GM21529 (cell line): ENCODE data around the gene ELANE.
"Not testable (repeated sequence)": the region's sequence is repeated elsewhere in the genome, so short reads cannot be mapped to it uniquely, and the experiment has no call there.

ENCODE experiments used
- ATAC-seq: cut with Tn5 transposase; IDR thresholded peaks from one replicate; pipeline ENCODE4 v1.9.1; 2021; ENCODE audit not compliant: unreplicated experiment

ELANE gene

DNA sequence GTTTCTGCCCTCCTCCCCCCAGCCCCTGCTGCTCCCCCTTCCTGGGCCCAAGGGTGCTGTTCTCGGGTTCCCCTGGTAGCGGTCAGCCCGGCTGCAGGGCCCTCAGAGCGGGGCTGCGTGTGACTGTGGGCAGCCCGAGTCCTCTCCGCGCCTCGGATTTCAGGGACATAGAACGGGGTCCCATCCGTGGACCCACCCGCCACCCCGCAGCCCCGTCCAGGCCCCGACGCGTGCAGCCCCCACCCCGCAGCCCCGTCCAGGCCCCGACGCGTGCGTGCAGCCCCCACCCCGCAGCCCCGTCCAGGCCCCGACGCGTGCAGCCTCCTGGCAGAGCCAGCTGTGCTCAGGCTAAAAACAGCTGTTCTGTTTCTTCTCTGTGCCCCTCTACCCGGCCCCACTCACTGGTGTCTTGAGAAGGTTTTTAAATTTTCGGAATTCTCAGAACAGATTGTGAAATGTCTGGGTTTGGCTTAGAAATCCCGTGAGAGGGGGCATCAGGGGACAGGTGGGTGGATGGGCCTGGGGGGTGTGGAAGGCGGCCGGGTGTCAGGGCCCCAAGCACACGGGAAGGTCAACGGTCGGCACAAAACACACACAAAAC is 16.8 kb upstream of the ELANE start:
- no peak for ATAC-seq

DNA sequence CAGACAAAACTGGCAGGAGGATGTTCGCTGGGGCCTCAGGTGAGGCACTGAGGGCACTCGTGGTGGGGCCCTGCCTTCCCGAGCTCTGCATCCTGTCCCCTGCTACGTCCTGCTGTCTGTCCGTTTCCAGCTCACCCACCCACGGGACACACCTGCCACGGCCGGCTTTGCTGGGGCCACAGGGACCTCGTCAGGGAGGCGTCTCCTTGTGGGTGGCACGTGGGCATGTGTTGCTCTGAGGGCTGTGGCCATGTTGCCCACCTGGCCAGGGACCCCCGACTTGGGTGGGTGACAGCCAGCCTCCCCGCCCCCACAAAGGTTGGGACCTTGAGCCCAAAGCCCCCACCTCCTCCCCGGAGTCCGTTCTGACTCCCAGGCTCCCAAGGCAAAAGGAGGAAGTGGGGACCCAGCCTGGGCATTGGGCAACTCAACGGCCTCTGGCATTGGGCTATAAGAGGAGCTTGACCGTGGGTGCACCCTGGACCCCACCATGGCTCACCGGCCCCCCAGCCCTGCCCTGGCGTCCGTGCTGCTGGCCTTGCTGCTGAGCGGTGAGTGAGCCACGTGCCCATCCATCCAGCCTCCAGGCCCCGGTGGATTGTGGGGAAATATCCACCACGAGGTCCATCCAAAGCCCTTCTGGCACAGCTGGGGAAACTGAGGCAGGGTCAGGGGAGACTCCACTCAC is 11.4 kb upstream of the ELANE start, which contains the start of gene PRTN3:
PRTN3 (plus strand) TSS at position 481 of the 688 bp plus-strand sequence; CDS start at position 491, 10 bp downstream.
- no peak for ATAC-seq

GRCh38 chr19:842802-843179 is 9.3 kb upstream of the ELANE start:
- not testable (repeated sequence) for ATAC-seq

- no peak for ATAC-seq
These were observed 8.8 kb upstream of the ELANE start for GRCh38 chr19:843180-843835.

GRCh38 chr19:843836-844545 is 8.1 kb upstream of the ELANE start:
- no peak for ATAC-seq

- ATAC-seq = no peak
These were observed 7.5 kb upstream of the ELANE start for GRCh38 chr19:844546-844971.

GRCh38 chr19:845707-846521 is 6.2 kb upstream of the ELANE start:
- ATAC-seq = no peak

DNA sequence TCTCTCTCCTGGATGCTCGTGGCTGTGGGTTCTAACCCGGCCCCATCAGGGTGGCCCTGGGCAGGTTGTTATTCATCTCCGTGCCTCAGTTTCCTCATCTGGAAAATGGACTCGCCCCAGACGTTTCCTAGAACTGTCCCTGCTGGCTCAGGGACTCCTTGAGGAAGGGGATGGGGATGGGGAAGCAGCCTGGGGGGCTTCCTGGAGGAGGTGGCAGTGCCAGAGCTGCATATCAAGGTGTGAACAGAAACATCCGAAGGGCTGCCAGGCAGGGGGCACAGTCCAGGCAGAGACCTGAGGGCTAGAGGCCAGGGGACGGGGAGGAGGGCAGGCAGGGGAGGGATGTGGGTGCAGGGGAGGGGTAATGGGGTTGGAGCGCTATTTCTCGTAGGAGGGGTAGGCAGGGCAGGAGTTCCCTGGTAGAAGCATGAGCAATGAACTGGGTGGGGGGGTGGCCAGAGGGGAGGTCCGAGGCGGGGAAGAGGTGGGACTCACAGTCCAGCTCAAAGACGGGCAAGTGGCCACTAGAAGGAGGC is 3.6 kb upstream of the ELANE start:
- ATAC-seq = no peak

- not testable (repeated sequence) for ATAC-seq
These were observed 2.9 kb upstream of the ELANE start for GRCh38 chr19:849195-849594.

DNA sequence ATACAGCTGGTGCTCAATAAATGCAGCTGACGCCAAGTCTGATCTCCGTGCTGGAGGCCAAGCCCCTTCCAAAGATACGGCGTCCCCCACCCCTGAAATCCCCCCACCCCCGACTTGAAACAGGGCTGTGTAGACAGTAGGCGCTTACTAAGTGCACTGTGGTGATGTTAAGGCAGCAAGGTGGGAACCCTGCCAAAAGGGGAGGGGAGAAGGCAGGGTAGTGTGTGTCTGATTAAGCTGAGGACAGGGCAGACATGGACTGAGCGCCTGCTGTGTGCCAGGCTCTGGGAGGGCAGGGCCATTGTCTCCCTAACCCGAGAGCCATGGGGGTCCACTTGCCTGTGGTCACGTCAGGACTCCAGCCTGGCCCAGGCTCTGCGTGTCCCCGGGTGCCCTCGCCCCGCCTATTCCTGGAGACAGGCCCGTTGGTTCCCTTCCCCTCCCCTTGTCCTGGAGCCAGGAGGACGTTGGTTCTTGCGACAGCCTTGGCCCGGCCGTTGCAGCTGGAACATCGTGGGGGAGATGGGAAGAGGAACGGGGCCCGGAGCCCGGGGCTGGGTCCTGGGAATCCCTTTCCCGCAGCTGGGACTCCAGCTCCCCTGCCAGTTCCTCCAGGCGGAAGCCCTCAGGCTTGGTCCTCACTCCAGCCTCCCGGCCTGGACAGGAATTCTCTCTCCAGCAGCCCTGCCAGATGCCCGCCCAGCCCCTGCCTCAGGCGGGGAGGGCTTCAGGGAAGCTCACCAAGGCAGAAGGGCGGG is 1.7 kb upstream of the ELANE start:
- no peak for ATAC-seq

- ATAC-seq = no peak
These were observed 1.1 kb upstream of the ELANE start for GRCh38 chr19:850979-851335.

GRCh38 chr19:853014-853585 is 997 bp downstream of the ELANE start:
- no peak for ATAC-seq

DNA sequence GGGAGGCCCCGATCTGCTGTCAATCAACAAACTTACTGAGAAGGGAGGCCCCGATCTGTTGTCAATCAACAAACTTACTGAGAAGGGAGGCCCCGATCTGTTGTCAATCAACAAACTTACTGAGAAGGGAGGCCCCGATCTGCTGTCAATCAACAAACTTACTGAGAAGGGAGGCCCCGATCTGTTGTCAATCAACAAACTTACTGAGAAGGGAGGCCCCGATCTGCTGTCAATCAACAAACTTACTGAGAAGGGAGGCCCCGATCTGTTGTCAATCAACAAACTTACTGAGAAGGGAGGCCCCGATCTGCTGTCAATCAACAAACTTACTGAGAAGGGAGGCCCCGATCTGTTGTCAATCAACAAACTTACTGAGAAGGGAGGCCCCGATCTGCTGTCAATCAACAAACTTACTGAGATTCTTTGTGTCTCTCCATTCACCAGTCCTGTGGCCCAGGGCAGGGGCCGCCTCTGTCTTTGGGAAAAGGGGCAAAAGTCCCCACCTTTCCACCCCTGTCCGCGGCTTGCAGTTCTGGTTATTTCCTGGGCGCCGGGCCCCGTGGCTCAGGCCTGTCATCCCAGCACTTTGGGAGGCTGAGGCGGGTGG is 1.6 kb downstream of the ELANE start:
- ATAC-seq = not testable (repeated sequence)

GRCh38 chr19:854549-854948 is 2.4 kb downstream of the ELANE start:
- no peak for ATAC-seq

DNA sequence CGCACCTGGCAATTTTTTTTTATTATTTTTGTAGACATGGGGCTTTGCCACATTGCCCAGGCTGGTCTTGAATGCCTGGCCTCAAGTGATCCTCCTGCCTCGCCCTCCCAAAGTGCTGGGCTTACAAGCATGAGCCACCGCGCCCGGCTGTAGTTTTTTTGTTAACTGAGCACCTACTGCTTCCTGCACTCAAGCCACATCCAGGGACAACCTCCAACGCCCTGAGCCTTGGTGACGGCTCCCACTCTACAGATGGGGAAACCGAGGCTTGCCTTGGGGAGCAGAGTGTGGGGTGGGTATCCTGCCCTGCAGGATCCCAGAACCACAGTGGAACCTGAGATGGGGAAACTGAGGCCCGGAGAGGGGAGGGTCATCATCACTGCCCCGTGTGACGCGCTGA is 3.0 kb downstream of the ELANE start:
- ATAC-seq = no peak

- ATAC-seq = no peak
These were observed 3.5 kb downstream of the ELANE start for GRCh38 chr19:855566-856120.

- ATAC-seq = no peak
These were observed 6.2 kb downstream of the ELANE start for GRCh38 chr19:858284-858683.

DNA sequence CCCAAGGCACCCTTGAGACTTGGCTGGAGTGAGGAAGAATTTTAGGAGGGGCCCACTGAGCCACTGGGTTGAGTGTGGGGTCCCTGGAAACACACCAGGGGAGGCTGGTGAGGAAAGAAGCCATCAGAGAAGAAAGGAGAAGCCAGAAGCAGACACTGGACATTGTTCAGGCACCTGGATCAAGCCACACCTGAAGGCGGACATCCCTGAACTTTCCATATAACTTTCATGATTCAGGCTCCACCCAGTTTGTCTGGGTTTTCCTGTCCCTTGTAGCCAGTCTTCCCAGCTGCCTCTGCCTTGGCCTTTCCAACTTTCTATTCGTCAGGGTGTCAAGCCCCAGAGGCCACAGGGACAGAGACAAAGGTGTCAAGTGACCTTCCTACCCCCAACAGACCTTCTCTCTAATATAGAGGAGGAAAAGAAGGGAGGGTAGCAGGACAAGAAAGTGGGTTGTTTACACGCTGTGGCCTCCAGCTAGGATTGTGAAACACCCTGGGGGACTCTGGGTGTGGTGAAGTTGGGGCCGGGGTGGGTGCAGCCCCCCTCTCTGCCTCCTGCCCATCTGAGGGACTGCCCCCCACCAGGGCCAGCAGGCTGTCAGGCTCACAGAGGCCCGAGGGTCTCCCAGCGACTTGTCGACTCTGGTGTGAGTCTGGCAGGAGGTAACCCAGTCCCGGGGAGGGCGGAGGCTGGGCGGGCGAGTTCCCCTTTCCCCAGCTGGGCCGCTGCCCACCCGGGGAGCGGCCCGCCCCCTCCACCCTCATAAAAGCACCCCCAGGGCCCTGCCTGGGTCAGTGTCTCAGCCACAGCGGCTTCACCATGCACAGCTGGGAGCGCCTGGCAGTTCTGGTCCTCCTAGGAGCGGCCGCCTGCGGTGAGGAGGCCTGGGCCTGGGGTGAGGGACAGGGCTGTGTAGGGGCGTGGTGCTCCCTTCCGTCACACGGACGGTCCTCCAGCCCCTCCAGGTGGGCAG is 7.1 kb downstream of the ELANE start, which contains the start of gene CFD:
CFD (plus strand) TSS at position 797 of the 976 bp plus-strand sequence; CDS start at position 823, 26 bp downstream.
- no peak for ATAC-seq
